Fibroblast of the aortic adventitia (primary cell): ENCODE measurements around the gene PPP1R14D. TPM values are rescaled to one million over a fixed set of nuclear protein-coding genes. Genes with fewer than 3 reads are reported as not detected.

Source experiments
- DNase-seq: peaks from one replicate; pipeline ENCODE4 v3.0.0-alpha.2; 2010; ENCODE audit warnings: low read depth
- H3K4me3 ChIP-seq: 2 replicates; pipeline ENCODE4 v1.5.1; 2011; ENCODE audit warnings: low read depth, mild to moderate bottlenecking, control low read depth, low read length, moderate library complexity
- CTCF ChIP-seq: IDR thresholded peaks from 2 replicates; pipeline ENCODE4 v1.5.1; 2011; ENCODE audit warnings: mild to moderate bottlenecking, low read length, control low read depth, inconsistent platforms; ENCODE audit not compliant: insufficient read depth
- total RNA-seq: library from RNA; depleted of rRNA; stranded (reverse); fragments of >200 nt; gene quantifications from 2 replicates; pipeline ENCODE4 v1.2.3, GENCODE V29; 2012; ENCODE audit warnings: low replicate concordance

Gene PPP1R14D
- total RNA-seq, 1 donor, result not detected

DNA sequence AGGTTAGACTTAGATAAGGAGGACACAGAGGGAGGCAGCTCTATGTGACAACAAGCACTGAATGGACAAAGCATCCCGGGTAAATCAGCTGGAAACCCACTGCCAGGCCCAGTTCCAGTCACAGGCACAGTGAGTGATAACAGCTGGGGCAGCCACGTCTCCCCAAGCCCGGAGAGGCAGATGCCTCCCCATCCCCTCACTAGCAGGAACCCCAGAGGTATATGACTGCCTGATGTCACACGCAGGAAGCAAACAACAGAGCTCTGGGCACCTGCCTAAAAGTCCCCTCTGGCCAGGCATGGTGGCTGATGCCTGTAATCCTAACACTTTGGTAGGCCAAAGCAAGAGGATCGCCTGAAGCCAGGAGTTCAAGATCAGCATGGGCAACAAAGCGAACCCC lies 40.5 kb downstream of the PPP1R14D start:
- no peak for DNase-seq
- no peak for TF ChIP-seq CTCF

GRCh38 chr15:40787344-40787841 lies 41.1 kb downstream of the PPP1R14D start:
- H3K4me3 ChIP-seq, result no peak overlapping the region
- DNase-seq, result peak; percentile 71
- TF ChIP-seq CTCF, result no peak

More for the DNA sequence above, 40.5 kb downstream of the PPP1R14D start:
- H3K4me3 ChIP-seq, result no peak overlapping the region

DNA sequence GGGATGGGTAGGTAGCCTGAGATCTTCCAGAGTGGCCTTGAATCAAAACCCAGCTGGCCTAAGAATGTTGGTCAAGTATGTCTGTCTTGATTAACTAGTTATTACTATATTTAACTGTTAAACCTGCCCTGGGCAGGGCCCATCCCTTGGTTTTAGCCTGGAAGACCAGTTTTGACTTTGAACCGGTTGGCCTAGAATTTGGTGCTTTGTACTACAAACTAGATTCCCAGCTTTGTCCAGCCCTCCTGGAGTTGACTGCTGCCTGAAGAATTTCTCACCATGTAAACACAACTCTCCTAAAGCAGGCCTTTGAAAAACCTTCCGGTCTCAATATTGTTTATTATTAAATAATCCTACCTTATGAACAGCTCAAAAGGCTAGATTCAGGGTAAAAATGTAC lies 42.7 kb downstream of the PPP1R14D start:
- no peak overlapping the region for H3K4me3 ChIP-seq
- no peak for DNase-seq
- TF ChIP-seq CTCF, result no peak

DNA sequence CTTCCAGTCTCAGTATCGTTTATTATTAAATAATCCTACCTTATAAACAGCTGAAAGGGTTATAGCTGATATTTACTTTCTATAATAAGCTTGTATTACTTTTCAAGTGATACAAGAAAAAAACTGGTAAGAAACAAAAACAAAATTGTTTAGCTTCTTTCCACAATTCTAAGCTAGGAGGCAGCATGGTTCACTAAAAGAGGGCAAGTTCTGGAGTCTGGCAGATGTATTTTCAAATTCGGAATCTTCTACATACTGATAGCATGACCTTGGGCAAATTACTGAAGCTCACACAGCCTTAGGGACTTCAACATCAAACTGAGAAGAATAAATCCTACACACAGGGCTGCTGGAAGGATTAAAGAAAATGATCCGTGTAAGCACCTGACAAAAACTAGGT lies 43.3 kb downstream of the PPP1R14D start:
- no peak overlapping the region for H3K4me3 ChIP-seq
- no peak for TF ChIP-seq CTCF
- no peak for DNase-seq

DNA sequence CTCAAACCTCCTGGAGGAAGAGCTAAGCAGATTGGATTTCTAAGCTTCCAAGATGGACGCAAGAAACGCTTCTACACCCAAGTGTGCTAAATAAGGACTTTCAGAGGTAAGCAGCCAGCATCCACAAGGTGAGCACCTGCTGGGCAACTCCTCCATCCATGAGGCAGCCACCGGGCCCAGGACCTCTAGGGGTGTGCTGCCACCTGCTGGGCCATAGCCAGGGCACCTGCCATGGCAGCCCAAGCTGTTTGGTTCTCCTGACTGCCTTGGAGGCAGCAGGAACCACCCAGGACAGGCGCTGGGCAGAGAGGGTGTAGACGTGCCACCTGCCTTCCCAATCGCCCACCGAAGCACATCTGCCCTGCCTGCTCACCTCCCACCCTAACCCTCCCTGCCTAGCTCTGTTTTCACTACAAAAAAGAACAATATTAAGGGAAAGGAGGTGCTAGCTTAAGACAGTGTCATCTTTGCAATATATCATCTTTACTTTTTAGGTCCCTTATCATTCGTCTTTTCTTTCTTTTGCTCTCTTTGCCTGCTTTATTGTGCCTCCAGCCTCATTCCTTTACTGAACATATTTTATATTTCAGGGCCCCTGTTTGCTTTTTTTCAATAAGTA lies 45.8 kb downstream of the PPP1R14D start:
- no peak overlapping the region for H3K4me3 ChIP-seq
- DNase-seq, result no peak
- TF ChIP-seq CTCF, result peak; percentile 45

DNA sequence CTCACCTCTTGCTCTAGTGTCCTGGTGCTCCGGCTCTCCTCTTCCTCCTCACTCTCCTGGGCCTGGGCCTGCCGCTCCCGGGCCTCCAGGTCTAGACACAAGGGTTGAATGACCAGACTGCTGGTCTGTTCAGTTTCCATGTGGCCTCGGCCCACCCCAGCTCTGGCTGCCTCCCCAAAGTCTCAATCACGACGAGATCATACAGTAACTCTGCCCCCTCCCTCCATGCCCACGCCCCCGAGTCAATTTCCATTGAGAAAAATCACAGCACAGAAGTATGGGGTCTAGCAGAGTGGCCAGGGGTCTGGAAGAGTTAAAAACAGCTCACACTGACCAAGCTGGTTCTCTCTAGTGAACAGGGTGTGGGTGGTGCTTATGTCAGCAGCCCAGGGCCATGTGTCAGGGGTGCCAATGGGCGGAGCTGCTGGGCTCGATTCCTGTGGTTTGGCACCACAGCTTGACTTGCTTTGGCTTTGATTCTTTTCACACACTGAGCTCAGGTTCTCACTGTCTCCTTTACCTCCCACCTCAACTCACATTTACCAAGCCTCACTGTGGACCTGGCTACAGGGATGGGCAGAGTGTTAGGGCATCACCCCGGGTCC lies 51.9 kb downstream of the PPP1R14D start:
- TF ChIP-seq CTCF, result no peak
- DNase-seq, result peak; percentile 72
- no peak overlapping the region for H3K4me3 ChIP-seq
